CD4-positive, alpha-beta T cell treated with Interleukin-15 for 1 hour (primary cell): ENCODE measurements around the gene ADGRF5.
"Not testable (repeated sequence)": the region's sequence is repeated elsewhere in the genome, so short reads cannot be mapped to it uniquely, and the experiment has no call there.

Source experiments
- DNase-seq: peaks from one replicate; pipeline ENCODE4 v3.0.0-alpha.2; 2020

The ADGRF5 gene

GRCh38 chr6:46882645-46883044, 39.1 kb downstream of the ADGRF5 start:
- no peak for DNase-seq

- DNase-seq, result no peak
Observed at GRCh38 chr6:46879003-46879402, 42.7 kb downstream of the ADGRF5 start.

- no peak for DNase-seq
Observed at GRCh38 chr6:46876126-46876525, 45.6 kb downstream of the ADGRF5 start.

- DNase-seq, result no peak
Observed at GRCh38 chr6:46867411-46867810, 54.3 kb downstream of the ADGRF5 start.

DNA sequence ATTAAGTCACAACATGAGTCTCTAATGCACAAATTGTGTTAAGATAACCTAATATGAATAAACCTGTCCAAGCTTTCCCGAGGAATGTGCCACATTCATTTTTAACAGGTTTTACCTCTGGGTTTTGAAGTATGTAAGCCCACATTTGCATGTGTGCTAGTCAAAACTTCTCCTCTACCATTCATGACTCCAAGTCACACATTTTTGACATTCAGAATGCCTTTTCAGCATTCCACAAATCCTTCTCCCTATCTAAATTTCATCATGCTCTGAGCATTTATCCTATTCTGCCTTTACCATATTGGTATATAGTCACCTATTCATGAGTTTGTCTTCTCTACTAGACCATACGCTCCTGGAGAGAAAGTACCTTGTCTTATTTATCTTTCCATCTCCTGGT, 56.5 kb downstream of the ADGRF5 start:
- DNase-seq, result no peak

DNA sequence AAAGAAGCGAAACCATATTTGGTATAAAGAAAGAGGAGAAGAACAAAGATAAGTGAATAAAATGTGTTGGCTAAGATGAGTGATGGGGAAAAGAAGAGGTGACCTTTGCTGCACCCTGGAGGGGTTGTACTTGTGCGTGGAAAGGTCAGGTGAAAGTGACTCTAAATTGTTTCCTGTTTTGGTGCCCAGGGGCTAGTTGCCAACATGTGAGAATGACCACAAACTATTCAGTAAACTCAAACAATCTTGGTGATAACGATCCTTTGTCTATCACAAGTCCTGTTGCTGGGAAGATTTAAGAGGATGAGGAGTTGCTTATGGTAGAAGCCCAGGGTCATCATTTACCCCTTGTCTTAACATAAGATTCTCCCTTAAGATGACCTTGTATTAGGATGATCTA, 57.9 kb downstream of the ADGRF5 start:
- no peak for DNase-seq

DNA sequence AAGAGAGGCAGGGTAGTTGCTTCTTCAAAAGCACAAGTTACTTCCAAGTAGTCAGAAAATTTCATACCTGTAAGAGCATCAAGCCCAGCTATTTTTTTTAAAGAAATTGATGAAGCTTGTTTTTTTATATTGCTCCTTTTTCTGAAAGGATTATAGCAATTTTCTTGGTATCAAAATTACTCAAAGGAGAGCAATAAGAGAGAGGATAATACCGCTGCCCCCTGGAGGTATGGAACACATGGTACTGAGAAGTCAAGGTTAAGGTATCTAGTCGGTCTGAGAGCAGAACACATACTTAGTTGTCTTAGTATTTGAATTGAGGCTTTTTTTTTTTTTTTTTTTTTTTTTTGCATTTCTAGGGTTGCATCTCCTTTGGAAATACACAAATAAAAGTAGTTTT, 59.4 kb downstream of the ADGRF5 start:
- DNase-seq, result no peak

- DNase-seq, result not testable (repeated sequence)
Observed at GRCh38 chr6:46855966-46856365, 65.8 kb downstream of the ADGRF5 start.

- not testable (repeated sequence) for DNase-seq
Observed at GRCh38 chr6:46851576-46851975, 70.2 kb downstream of the ADGRF5 start.

DNA sequence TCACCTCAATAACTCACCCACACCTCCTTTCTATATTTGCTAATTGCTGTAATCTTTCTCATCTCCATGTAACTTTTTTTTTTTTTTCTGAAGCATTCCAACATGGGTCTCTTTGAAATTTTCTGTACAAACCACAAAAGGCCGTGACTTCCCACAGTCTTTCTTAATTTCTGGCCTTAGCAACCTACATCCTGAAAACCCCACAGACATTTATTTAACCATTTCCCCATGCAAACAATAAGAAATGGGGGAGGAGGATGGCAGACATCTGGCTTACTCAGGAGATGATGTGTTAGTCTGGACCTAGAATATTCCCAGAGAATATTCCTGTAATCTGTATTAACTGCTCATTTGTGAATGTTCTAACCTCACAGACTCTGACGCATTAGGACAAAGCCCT, 70.9 kb downstream of the ADGRF5 start:
- no peak for DNase-seq

DNA sequence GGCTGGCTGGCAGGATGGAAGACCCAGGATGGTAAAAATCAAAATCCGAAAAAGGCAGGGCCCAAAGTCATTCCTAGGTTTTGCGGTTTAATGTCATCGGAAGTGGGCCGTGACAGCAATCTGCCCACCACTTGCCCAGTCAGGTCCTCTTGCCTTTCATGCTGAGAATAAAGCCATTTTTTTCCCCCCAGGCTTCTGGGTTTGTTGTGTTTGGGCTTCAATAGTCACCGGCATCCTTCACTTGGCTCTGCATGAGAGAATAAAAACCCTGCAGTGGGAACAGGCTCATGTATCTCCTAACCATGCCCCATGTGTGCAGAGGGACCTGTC, 72.4 kb downstream of the ADGRF5 start:
- no peak for DNase-seq

- DNase-seq, result peak; percentile 46
Observed at GRCh38 chr6:46848684-46849360, 72.9 kb downstream of the ADGRF5 start.

DNA sequence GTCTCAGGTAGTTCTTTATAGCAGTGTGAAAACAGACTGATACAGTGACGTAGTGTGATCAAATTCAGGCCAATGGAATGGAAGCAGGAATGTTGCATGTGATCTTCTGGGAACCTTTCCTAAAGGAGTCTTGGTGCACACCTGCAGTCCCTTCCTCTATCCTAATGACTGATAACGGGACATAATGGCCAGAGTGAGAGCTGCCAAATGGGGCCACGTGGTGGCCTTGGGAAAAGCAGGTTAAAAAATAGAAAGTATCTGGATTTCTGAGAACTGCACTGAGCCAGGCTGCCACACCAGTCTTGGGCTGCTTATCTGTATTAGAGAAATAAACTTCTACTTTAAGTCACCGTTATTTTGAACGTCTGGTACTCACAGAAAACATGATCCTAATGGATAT, 76.6 kb downstream of the ADGRF5 start:
- no peak for DNase-seq

DNA sequence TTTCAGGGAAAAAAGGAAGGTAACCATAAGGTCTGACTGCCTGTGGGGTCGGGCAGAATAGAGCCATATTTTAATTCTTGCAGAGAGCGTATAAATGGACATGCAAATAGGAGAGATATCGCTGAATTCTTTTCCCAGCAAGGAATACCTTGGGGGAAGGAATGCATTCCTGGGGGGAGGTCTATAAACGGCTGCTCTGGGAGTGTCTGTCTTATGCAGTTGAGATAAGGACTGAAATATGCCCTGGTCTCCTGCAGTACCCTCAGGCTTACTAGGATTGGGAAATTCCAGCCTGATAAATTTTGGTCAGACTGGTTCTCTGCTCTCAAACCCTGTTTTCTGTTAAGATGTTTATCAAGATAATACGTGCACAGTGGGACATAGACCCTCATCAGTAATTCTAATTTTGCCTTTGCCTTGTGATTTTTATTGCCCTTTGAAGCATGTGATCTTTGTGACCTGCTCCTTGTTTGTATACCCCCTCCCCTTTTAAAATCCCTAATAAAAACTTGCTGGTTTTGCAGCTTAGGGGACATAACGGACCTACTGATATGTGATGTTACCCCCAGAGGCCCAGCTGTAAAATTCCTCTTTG, 79.4 kb downstream of the ADGRF5 start:
- DNase-seq, result not testable (repeated sequence)

GRCh38 chr6:46838033-46838432, 83.7 kb downstream of the ADGRF5 start:
- no peak for DNase-seq

DNA sequence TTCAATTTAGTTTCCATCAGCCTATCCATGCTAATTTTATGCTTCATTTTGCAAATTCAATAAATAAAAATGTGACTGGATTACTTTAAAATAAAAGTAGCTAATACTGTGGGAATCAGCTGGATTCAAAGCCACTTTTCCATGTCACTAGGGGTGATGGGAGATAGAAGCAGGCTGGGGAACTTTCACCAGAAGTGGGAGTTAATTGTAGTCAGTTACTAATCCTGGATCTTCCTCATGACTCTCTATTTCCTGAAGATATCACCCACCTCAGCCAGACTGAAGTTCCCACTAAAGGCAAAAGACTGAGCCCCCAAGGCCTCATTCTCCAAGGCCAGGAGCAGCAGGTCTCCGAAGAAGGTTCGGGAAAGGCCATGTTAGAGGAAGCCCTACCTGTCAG, 86.7 kb downstream of the ADGRF5 start:
- not testable (repeated sequence) for DNase-seq

- not testable (repeated sequence) for DNase-seq
Observed at GRCh38 chr6:46834257-46834916, 87.4 kb downstream of the ADGRF5 start.

DNA sequence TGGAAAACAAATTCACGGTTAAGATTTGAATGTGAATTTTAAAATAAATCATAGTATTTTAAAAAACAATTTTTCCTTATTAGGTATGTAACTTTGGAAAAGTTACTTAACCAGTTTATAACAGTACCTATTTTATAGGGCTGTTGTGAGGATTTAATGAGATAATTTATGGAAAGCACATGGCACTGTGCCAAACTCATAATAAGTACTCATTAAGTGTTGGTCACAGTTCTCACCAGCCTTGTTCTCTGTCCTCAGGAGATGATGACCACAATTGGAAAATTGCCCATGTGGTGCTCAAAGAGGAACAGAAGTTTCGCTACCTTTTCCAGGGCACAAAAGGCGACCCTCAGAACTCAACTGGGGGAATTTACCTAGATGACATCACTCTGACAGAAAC, 88.9 kb downstream of the ADGRF5 start:
- DNase-seq, result no peak

GRCh38 chr6:46828939-46829338, 92.8 kb downstream of the ADGRF5 start:
- DNase-seq, result no peak

- DNase-seq, result no peak
Observed at GRCh38 chr6:46821458-46821881, 100.3 kb downstream of the ADGRF5 start.

- DNase-seq, result no peak
Observed at GRCh38 chr6:46819561-46819960, 102.2 kb downstream of the ADGRF5 start.

- DNase-seq, result no peak
Observed at GRCh38 chr6:46816626-46817025, 105.1 kb downstream of the ADGRF5 start.

DNA sequence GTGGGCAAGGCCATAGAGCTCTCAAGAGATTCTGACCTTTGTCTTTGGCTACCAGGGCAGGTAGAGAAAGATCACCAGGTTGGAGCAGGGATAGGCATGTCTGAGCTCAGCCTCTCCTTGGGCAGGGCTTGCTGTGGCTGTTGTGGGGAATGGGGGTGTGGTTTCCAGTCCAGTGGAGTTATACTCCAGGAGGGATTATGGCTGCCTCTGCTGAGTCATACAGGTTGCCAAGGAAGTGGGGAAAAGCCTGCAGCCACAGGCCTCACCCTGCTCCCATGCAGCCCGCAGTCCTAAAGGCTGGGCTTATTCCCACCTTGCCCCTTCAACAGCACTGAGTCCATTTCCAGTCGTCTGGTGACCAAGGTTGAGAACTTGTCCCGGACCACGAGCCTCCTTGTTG, 106.6 kb downstream of the ADGRF5 start:
- no peak for DNase-seq

DNA sequence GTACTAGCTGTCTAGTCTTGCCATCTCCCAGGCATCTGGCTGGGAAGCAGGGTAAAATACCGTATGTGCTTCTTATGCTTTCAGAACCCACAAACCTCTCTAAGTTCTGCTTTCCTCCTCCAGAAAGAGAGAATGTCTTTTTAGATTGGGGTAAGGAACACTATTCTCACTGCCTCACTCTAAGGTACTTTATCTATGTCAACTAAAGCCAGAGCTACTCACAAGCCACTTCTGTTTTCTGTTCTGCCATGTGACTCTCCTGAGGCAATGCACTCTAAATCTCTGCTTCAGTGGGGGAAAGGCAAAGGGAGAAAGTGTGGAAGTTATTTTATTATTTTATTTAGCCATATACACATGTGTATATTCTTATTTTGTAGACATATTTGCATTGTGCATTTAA, 112.9 kb downstream of the ADGRF5 start:
- no peak for DNase-seq
